ENCODE results near the gene CGB7. TPM values are rescaled to one million over a fixed set of nuclear protein-coding genes. Genes with fewer than 3 reads are reported as not detected.

Gene CGB7
- total and polyA plus RNA-seq, 2 donors (not counting 1 experiment from before 2014, with no cell fraction given) = not detected

GRCh38 chr19:49084206-49085019, 26.9 kb upstream of the CGB7 start:
- intact Hi-C loops (cut with micrococcal nuclease) = loop anchor here (1.0 to 10.0 kb wide), 8 partner anchors 30 to 792 kb away; partner anchors contain the start of genes AKT1S1, C19orf73, GYS1 and LIN7B
- peak overlapping the region; percentile 90 for H3K9ac ChIP-seq (ENCODE audit: low read length)

More at GRCh38 chr19:49084206-49085019, 26.9 kb upstream of the CGB7 start:
- Mint-ChIP-seq H3K4me3 (peak overlapping the region; percentile 93), H3K9me3 (ENCODE audit: insufficient read depth) (no peaks in the 10 kb centered on the region), H3K4me1 (peaks cover 33% of the 10 kb centered on the region), H3K27me3 (peaks cover 6% of the 10 kb centered on the region), H3K27ac (peak overlapping the region; percentile 87)
- Histone ChIP-seq H2AFZ (ENCODE audit: insufficient read depth, low read depth, low read length, poor library complexity, severe bottlenecking) (peak overlapping the region; percentile 88), H3K4me1 (ENCODE audit: control insufficient read depth in 2 of 2, insufficient read depth in 2 of 2, low read length in 2 of 2) (peaks cover 20 to 28% of the 10 kb centered on the region in 2 donors), H3K4me2 (replicated peaks; ENCODE audit: low read depth, low read length, poor library complexity, severe bottlenecking) (peak overlapping the region; percentile 93), H3K36me3 (replicated peaks in 1 of 2; ENCODE audit: control extremely low read depth in 1 of 2, control insufficient read depth in 1 of 2, extremely low read depth in 1 of 2, insufficient read depth in 2 of 2, low read length in 1 of 2) (peaks cover 0 to 24% of the 10 kb centered on the region in 2 experiments), H3K4me3 (ENCODE audit: control extremely low read depth in 1 of 5, extremely low read depth in 1 of 5, insufficient read depth in 1 of 5, low read depth in 2 of 5, low read length in 4 of 5) (peak overlapping the region; percentile 57 to 89 (median 82)), H3K9me3 (ENCODE audit: control extremely low read depth in 1 of 3, control insufficient read depth in 2 of 3, insufficient read depth in 1 of 3, low read length in 2 of 3) (peaks cover 0 to 4% (median 0%) of the 10 kb centered on the region in 3 donors), H3K27ac (ENCODE audit: low read length in 2 of 2) (peak overlapping the region; percentile 66 to 90), H3K79me2 (ENCODE audit: control insufficient read depth, insufficient read depth, low read length) (peaks cover 40% of the 10 kb centered on the region), H4K20me1 (ENCODE audit: control insufficient read depth, insufficient read depth, low read length, poor library complexity, severe bottlenecking) (peaks cover 37% of the 10 kb centered on the region), H3K27me3 (replicated peaks in 1 of 4; ENCODE audit: control extremely low read depth in 1 of 4, control insufficient read depth in 3 of 4, insufficient read depth in 4 of 4, low read length in 3 of 4) (peaks cover 0 to 3% (median 0%) of the 10 kb centered on the region in 4 experiments)
- POLR2A ChIA-PET = no interaction called here
- no peak for TF ChIP-seq EZH2 (IDR thresholded peaks at IDR 0.05; ENCODE audit: borderline replicate concordance, insufficient read depth, low read depth, low read length, poor library complexity, severe bottlenecking)
- TF ChIP-seq, protein P1, sequence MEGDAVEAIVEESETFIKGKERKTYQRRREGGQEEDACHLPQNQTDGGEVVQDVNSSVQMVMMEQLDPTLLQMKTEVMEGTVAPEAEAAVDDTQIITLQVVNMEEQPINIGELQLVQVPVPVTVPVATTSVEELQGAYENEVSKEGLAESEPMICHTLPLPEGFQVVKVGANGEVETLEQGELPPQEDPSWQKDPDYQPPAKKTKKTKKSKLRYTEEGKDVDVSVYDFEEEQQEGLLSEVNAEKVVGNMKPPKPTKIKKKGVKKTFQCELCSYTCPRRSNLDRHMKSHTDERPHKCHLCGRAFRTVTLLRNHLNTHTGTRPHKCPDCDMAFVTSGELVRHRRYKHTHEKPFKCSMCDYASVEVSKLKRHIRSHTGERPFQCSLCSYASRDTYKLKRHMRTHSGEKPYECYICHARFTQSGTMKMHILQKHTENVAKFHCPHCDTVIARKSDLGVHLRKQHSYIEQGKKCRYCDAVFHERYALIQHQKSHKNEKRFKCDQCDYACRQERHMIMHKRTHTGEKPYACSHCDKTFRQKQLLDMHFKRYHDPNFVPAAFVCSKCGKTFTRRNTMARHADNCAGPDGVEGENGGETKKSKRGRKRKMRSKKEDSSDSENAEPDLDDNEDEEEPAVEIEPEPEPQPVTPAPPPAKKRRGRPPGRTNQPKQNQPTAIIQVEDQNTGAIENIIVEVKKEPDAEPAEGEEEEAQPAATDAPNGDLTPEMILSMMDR (IDR thresholded peaks at IDR 0.05) = no peak
- DNase-seq = no peak
- WGBS (ENCODE audit: insufficient coverage) = 75% methylated on average over 22 of the region's 26 CpGs
- ATAC-seq (ENCODE audit: low read depth) = no peak
- CTCF ChIA-PET = interaction anchor here (1.4 kb wide), 1 partner anchor 13 kb away, joined by 5 read pairs; no protein-coding TSS in a partner anchor
